GM12864 (cell line): Measurements from ENCODE around the gene EPC1.

Source experiments
- DNase-seq: peaks from one replicate; pipeline ENCODE4 v3.0.0-alpha.2; 2011; ENCODE audit warnings: low read depth
- H3K4me3 ChIP-seq: 2 replicates; pipeline ENCODE4 v1.5.1; 2011; ENCODE audit warnings: mild to moderate bottlenecking, low read depth, low read length, control low read depth
- TF ChIP-seq, protein P1 (sequence below): IDR thresholded peaks from 2 replicates; pipeline ENCODE4 v1.5.1; 2011; ENCODE audit warnings: low read depth, mild to moderate bottlenecking, moderate library complexity, low read length, control low read depth, inconsistent platforms; ENCODE audit errors: missing control alignments

Gene EPC1

DNA sequence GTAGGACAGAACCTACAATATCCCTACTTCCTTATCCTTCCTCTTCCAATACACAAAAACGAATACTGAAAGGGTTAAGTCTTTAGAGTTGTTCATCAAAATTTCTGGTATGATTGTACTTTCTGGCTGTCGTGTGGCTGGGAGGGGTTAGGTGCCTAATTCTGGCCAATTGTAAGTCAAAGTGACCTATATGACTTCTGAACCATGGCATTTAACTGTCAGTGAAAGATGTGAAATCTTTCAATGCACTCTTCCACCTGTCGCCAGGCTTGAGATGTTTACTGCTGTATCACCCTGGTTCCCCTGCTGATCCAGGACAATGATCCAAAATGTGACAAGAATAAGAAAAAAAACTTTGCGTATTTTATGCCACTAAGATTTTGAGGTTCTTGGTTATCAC lies 20.8 kb downstream of the EPC1 start:
- no peak for DNase-seq
- no peak overlapping the region for H3K4me3 ChIP-seq

DNA sequence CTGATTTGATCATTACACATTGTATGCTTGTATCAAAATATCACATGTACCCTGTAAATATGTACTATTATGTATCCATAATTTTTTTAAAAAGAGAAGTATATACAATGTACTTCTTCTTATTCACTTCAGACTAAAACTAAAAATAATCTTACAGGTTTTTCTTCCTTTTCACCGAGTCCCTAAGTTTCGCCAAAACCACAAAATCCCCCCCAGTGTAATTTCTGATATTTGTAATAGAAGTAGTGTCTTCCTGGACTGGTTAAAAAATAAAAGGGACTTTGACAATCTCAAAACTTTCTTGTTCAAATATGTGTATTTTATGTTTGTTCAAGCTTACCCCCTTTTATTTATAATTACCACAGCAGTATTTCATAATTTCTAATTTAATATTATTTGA lies 23.9 kb downstream of the EPC1 start:
- TF ChIP-seq, protein P1, sequence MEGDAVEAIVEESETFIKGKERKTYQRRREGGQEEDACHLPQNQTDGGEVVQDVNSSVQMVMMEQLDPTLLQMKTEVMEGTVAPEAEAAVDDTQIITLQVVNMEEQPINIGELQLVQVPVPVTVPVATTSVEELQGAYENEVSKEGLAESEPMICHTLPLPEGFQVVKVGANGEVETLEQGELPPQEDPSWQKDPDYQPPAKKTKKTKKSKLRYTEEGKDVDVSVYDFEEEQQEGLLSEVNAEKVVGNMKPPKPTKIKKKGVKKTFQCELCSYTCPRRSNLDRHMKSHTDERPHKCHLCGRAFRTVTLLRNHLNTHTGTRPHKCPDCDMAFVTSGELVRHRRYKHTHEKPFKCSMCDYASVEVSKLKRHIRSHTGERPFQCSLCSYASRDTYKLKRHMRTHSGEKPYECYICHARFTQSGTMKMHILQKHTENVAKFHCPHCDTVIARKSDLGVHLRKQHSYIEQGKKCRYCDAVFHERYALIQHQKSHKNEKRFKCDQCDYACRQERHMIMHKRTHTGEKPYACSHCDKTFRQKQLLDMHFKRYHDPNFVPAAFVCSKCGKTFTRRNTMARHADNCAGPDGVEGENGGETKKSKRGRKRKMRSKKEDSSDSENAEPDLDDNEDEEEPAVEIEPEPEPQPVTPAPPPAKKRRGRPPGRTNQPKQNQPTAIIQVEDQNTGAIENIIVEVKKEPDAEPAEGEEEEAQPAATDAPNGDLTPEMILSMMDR = no peak
- no peak for DNase-seq
- H3K4me3 ChIP-seq = no peak overlapping the region

More for the DNA sequence above, 20.8 kb downstream of the EPC1 start:
- TF ChIP-seq, protein P1 = no peak

DNA sequence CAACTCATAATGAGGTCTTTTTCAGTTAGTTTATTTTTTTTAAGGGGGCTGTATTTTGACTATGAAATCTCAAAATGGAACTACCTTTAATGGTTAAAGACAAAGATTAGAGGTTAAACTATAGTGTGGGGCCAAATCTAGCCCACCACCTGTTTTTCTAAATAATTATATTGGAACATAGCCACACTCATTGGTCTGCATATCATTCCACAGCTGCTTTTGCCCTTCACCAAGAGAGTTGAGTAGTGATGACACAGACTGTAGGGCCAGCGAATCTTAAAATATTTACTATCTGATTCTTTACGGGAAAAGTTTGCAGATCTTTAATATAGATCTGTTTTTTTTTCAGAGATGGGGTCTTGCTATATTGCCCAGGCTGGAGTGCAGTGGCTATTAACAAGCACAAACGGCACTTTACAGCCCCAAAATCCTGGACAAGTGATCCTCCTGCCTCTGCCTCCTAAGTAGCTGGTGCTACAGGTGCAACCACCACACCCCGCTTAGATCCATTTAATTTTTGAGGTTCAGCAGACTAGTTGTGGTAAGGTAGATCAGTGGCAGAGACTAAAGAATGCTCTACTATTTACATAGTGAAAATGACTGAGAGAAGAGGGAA lies 25.8 kb downstream of the EPC1 start:
- no peak for DNase-seq
- no peak overlapping the region for H3K4me3 ChIP-seq
- TF ChIP-seq, protein P1 = no peak

DNA sequence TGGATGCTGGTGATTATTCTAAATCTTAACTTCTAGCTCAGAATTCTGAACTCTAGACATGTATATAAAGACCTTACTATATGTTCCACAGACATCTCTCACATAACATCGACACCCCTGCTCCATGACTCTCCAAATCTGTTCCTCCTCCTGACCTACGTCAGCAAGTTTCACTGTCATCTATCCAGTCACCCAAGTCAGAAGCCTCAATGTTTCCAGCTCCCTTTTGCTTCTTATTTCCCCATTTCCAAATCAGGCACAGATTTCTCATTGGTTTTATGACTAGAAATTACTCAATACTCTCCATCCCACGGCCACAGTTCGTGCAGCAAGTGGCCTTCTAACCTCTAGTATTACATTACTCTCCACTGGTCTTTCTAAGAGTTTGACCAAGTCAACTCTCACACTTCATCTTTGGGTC lies 28.5 kb downstream of the EPC1 start:
- DNase-seq = peak; percentile 55
- TF ChIP-seq, protein P1 = no peak
- peak overlapping the region; percentile 15; the same call in 1 of the 2 replicates for H3K4me3 ChIP-seq

DNA sequence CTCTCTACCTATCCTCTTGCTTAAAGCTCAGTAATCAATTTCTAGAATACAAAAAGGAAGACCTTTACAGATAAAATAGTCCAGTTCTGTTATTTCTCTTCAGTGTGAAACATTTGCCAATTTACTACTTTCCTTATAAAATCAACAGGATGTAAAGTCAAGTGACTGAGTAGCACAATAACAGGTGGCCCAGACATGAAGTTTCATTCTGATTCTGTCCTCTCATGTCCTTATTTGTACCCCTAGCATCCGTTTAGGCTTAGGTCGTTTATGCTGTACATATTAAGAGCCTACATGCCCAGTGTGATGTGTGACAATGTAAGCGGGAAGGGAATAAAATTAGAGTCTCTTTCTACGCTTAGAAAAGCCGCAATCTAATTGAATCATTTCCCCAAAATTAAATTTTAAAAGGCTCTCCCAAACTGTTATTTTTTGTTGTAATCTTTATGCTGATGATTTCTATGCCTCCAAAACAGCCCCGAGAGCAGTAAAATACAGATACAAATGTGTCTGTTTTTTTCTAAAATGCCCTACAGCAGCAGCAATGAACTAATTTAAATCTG lies 29.1 kb downstream of the EPC1 start:
- DNase-seq = peak; percentile 82
- peak overlapping the region; percentile 15; the same call in 1 of the 2 replicates for H3K4me3 ChIP-seq
- TF ChIP-seq, protein P1 = no peak

DNA sequence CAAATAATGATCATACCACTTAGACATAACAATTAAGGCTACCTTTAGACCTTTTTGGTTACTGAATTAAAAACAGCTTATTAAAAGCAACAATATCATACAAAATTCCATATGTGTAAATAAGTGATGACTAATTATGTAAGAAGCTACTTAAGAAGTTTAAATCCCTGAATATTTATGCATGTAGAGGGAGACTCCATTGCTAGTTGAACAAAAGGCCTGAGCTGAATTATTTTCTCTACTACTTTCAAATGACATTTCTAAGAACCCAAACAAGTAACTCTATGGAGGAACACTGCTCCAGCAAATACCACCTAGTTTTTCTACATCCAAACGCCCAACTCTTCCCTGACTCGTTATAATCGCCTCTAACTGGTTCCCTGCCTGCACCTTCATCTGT lies 31.5 kb downstream of the EPC1 start:
- no peak for DNase-seq
- TF ChIP-seq, protein P1 = no peak
- H3K4me3 ChIP-seq = no peak overlapping the region

DNA sequence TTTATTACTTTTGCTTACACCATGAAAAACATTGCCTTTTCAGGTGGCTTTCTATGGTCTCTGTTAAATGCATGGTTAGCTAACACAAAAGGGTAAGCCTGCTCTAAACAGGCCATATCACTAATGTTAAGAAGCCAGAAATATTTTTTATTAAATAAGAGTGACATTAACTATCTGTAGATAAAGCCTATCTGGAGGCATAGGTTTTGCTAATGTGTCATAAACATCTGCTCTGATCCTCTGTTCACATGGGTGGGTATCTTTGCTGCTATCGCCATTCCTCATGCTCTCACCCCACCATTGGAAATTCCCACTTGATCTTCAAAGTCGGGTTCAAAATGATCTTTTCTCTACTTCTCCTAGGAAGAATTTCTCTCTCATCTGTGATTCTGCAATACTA lies 32.4 kb downstream of the EPC1 start:
- no peak overlapping the region for H3K4me3 ChIP-seq
- no peak for DNase-seq
- TF ChIP-seq, protein P1 = no peak
